HG02642 (cell line): ENCODE measurements around the gene STK38L.

Source experiments
- ATAC-seq: cut with Tn5 transposase; IDR thresholded peaks from one replicate; pipeline ENCODE4 v1.9.1; 2021; ENCODE audit warnings: mild to moderate bottlenecking; ENCODE audit not compliant: unreplicated experiment, poor library complexity

The STK38L gene

DNA sequence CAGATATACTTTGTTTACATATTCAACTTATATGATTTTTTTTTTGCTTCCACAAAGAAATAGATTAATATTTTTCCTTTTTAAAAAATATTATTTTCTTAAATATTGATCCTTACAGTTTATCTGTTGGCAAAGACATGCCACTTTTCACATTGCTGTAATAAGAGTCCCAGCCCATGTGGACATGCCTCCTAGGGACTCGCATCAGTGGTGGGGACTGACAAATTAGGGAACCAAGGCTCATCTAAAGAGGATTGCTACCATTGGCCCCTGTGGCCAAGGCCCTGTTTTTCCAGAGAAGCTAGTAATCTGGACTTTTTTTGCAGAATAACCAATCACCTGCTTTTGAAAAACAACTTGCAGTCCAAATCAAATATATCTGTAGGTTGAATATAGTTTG is 60.8 kb downstream of the STK38L start:
- no peak for ATAC-seq

DNA sequence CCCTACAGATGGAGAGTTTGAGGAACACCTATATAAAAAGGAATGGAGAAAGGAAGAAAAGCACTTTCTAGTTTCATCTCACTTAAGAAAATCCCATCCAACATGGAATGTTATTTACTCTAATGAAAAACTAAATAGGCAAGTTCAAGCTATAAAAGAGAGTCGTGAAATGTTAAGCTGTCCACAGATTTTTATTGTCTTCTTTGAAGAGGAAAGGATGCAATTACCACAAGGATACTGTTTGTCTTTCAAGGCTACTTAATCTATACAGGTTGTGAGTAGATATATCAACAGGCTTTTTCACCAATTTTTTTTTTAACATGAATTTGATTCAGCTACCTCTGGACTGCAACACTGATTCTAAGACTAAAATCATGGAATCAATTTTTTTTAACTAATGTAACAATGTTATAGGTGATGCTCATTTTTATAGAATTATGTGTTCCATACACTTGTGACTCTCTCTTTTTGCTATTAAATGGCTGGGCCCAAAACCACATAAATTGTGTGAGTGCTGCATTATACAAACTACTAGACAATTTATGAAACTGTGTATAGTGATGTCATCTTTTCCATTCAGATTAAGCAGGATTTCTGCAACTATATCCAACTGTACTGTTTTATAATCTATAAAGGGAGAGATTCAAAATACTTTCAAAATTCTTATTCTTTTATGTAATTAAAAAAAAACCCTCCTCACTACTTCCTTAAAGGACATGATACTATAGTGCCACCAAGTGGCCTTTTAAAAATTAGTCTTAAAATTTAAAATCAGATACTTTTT is 61.8 kb downstream of the STK38L start:
- no peak for ATAC-seq

DNA sequence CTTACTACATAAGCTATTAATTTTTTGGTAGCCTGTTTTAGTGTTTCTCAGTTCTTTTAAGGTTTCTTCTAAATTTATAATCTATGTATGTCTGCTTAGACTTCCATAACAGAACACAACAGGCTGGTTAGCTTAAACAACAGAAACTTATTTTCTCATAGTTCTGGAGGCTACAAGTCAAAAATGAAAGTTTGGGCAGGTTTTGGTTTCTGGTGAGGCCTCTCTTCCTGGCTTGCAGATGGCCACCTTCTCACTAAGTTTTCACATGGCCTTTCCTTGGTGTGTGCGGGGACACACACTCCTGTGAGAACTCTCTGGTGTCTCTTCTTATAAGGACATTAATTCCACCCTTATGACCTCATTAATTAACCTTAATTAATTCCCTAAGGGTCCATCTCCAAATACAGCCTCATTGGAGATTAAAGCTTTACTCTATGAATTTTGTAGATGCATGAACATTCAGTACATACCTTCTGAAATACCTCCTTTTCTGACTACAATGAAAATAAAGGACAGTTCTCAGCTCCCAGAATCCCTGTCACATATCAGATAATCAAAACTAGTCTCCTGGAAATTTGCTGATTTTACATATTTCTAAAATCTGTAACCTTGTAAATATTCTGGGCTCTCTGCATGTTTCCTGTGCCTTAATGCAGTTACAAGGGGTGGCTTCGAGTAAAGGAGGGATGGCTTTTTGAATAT is 65.4 kb downstream of the STK38L start:
- ATAC-seq = peak; percentile 74

DNA sequence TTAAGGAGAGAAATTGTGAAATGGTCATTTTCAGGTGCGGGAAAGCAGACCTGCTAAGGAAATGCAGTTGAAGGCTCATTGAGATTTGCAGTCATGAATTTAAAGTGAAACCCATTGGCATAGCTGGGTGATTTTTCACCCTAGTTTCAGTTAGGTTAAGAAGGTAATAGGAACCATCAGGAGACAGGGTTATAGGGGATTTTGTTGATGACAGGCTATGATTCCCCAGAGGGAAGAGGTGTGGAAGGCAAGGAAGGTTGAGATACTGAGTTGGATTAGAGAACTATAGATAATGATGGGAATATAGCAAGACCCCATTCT is 65.9 kb downstream of the STK38L start:
- ATAC-seq = no peak

DNA sequence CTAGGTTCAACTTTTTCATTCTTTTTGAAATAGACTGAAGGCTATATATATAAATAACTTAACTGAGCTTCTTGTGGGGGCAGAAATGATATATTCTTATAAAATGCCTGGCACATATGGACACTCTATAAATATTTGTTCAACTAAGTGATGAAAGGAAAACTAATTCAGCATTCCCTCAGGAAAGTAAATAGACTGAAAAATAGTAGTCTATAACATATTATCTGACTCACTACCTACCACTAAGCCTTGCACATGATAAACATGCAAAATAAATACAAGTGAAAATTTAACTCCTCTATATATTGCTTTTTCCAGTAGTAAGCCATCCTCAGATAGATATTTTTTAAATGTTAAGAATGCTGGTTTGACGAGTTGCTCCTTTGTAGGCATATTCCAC is 72.9 kb downstream of the STK38L start:
- no peak for ATAC-seq

DNA sequence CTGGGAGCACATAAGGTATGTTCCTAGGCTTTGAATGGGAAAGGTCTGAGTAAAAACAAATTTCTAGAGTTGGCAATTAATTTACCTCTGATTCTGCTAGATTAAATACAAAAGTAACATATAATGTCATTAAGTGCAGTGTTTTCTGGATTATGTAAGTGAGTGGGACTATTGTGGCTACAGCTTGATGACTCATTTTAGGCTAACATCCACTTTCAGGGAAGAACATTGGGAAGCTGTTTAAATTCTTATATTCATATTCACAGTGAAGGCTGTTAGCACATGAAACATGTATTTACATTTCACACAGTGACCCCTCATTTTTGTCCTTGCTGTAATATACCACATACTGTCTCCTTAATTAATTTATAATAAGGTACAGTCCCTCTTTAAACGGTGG is 75.3 kb downstream of the STK38L start:
- ATAC-seq = no peak

DNA sequence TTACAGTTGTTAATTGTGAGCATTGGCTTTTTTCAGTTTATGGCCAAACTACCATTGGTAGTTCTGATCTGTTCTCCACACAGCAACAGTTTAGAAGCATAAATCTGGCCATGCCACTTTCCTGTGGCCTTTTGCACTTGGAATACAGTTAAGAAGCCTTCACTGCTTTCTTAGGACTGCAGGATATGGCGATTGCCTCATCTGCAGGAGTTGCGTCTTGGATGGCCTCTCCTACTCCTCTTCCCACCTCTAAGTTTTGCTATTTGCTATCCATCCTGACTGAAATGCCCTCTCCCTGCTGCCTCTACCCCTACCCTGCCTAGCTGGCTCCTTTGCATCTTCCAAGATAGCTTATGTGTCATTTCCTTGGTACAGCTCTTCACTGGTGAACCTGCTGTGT is 75.8 kb downstream of the STK38L start:
- no peak for ATAC-seq

DNA sequence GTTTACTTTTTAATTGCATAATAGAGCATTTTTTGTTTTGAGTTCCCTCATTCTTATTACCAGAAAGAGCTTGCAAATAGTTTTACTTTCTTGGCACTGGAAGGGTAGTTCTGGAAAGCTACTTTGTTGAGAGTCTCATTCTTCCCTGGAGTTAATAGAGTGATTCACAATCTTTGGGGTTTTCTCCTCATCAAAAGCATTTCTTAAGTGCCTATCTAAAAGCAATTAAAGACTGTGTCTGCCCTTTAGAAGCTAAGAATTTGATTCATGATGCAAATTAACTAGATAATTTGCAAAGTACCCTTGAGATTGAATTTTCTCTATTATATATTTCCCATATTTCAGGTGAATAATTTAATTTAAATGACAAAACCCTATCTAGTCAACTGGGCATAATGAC is 80.4 kb downstream of the STK38L start:
- ATAC-seq = no peak

DNA sequence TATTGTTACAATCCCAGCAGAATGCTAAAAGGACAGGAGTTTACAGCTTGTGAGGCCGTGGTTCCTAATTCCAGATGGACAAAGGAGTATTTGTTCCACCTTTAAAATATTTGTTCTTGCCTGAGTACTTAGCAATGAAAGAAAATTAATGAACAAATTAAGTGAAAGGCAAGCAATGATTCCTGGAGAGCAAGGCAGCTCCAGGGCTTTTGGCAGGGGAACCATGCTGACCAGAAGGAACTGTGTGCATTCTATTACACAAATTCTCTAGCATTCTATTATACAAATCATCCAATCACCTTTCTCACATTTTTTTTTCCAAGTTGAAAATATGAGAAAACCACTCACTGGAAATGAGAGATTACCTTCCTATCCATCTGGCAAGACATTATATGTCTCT is 86.8 kb downstream of the STK38L start:
- ATAC-seq = no peak

DNA sequence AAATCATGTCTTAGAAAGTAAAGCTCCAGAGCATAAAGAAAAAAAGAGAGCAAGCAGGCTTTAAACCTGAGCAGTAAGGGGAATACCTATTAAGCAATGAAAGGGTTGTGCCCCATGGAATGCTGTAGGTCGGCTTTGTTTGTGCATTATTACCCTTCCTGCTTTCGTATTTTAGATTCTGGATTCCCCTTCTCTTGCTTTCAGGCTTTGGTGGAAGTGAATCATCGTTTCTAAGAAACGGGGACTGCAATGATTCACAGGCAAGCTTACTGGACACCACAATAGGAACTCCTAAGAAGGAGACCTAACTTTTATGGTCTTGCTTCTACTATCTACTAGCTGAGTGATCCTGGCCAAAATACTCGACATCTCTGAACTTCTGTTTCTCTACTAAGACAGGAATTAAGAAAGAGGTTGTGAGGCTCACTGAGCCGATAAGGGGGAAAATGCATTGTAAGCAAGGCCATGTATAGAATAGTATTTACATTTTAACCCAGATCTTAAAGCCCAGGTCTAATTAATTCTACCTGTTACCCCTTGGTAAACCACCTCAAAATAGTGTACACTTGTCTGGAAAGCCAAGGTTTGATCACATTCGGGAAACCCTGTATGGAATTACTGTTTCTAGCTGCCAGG is 87.3 kb downstream of the STK38L start:
- peak; percentile 42 for ATAC-seq

DNA sequence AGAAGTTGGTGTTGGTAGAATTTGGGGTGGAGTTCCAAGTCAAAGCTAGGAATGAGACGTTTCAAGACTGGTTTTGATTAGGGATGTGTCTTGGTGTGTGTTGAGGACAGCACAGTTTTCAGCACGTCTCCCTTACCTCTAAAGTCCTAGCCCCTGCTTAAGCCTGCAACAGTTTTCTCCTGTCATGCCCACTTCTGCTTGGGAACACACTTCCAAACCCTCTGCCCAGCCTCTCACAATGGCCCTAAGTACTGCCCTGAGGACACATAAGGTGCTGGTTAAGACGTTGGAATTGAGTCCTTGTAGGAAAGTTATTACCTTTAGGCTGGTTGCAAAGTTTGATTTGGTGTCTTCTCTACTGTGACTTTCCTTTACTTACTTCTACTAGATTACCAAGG is 87.8 kb downstream of the STK38L start:
- no peak for ATAC-seq

DNA sequence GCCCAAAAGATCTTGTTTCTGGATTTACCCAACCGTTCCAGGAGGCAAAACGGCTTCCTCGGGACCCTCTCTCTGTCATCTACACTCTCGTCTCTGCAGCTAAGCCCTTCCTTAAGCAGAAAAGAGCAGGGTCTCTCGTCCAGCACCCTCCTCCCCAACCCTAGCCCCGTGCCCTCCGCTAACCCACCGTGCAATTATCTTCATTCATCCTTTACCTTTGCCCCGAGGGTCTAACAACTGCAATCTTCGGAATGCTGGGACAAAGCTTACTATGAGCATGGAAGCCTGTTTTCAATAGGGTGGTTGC is 88.3 kb downstream of the STK38L start:
- no peak for ATAC-seq

DNA sequence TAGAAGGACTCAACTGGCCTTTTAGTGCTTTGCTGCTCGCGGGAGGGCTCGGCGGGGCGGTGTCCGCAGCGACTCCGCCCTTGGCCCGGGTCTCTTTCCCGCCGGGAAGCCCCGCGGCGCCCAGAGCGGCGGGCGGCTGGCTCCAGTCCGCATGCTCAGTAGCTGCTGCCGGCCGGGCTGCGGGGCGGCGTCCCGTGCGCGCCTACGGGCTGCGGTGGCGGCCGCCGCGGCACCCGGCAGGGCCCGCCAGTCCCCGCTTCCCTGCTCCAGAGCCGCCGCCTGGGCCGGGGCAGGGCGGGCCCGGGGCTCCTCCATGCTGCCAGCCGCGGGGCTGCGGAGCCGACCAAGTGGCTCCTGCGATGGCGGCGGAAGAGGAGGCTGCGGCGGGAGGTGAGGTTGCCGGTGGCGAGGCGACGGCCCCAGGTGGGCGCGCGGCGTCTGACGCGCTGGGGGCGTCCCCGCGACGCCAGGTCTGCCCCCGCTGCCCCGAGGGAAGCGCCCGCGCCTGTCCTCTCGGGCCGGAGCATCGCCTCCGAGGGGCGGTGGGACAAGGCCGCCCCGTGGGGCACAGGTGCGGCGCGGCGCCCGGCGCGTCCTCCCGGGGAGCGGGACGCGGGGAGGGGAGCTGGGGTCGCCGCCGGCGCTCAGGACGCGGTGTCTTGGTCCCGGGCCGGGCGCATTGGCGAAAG is 88.8 kb downstream of the STK38L start, which contains the start of gene BMAL2:
TSS of gene BMAL2 (plus strand) at position 123 of the 689 bp plus-strand sequence. CDS start at position 360, 237 bp downstream.
- peak; percentile 48 for ATAC-seq

DNA sequence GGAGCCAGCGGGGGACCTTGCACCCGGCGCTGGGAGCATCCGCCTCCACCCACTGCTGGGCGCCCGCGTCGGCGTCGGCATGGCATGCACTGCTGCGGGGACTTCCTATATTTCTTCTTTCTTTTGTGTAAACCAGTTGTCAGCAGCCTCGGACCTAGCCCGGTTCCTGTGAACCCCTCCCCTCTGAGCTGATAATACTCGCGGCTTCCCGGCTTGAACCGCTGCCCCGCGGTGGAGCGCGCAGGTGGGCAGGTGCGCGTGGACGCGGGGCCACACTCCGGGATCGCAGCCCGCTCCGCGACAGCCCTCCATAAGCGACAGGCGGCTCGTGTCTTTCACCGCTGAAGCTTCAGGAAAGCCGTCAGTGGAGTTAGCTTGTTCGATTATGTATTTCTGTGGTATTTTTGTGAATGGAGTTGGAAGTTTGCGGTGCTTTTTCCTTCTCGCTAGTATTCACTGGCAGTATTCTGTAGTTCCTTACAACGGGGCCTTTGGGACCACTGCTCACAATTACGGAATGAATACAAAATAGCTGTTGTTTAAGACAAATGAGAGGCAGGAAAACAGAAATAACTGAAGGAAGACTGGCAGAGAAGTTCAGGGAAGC is 89.4 kb downstream of the STK38L start:
- ATAC-seq = peak; percentile 35

DNA sequence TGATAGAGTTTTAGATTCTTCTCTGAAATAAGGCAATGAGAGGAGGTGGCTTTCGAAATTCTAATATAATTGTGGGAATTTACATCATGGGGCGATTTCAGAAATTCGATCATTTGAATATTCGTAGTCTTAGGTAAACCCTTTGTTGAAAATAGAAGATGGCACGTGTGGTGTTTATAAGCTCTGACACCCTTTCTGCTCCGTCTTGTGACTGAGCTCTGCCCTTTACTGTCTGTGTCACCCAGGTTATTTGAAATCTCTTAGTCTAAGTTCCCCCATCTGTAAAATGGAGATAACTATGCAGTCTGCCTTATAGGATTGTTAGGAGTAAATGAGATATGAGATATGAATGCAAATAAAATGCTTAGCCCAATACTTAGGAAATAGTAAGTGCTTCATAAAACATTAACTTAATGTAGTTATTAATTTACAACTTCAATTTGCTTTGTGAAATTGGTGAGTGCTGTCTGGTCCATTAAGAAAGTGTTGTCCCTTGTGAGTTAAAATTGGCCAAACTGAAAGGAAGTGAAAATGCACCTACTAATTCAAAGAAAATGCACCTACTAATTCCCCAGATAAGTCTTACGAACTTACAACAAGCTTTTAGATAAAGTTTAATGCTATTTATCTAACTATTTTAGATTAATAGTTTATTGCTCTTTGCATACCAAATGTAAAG is 90.1 kb downstream of the STK38L start:
- ATAC-seq = no peak

DNA sequence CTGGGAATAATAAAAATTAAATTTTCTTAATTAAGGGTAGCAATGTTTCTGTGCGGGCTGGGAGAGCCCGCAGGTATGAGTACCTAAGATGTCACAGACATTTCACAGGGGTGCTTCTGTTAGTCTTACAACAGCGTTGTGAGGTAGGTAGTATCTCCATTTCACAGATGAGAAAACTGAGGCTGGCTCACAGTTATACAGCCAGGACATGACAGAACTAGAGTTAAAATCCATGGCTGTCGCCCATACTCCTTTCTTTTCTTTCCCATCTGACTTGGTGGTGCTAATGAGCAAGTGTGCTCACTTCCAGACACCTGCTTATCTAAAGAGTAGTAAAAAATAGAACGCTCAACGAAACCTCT is 90.6 kb downstream of the STK38L start:
- no peak for ATAC-seq

DNA sequence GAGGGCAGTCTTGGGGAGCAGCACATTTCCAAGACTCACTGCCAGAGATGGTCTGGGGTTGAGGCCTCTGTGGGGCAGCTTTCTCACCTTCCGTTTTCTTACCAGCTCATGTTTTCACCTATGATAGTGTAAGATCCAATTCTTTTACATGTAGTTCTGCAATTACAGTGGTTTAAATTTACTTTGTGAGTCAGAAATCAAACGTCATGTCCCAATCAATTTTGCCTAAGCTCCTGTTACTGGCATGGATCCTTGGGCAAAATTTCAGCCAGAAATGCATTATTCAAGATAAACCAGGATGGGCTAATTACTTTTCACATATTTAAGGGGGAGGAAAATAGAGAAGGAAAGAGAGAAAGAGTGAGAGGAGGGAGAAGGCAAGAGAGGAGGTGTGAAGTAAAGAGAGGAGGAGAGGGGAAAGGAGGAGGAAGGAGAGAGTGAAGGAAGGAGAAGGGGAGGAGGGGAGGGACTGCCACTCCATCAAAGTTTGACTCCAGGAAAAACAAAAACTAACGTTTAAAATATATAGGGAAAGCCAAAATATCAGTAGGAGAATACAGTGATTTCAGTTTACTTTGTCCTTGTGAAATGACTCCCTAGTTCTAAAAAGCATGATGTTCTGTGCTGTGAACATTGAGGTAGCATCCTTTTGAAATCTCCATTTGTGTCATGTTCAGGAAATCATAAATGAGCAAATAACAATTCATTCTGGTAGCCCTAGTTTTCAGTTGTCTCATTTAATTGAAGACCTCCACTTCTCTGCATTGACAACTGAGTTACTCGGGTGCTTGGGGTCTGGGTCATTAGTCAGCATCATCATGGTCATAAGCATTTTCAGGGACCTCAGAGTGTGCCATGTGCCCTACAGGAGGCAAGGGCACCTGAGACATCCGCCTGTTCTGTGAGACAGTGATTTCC is 91.5 kb downstream of the STK38L start:
- no peak for ATAC-seq

DNA sequence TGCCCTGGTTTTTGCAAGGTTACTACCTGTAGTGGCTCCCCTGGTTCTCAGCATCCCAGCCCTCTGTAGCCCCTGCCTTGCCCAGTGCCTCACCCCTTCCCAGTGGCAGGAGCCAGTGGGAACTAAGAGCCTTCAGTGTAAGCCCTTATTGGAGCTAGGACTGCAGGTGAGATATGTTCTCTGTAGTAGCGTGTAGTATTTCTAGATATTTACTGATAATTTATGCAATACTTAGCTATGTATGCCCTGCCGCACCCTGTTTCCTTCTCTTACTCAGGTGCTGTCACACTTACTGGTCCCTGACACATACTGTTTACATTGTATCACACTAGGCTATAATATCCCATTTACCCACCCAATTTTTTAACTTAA is 92.2 kb downstream of the STK38L start:
- ATAC-seq = no peak

DNA sequence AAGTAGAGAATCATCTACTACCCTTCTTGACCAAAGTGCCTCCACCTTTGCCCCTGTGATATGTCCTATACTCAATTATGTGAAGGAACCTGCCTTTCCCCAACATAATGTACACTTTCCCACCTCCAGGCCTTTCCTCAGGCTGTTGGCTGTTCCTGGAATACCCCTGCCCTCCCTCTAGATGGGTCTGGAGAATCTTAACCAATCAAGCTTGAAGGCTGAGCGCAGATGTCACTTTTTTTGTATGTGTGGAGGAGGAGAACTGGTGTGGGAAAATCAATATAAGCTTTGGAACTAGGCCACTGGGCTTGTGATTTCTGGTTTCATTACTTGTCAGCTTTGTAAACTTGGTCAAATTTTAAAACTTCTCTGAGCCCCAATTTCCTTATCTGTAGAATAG is 93.3 kb downstream of the STK38L start:
- no peak for ATAC-seq
